Fibroblast of pulmonary artery (primary cell): ENCODE measurements around the gene RAPGEF6.

ENCODE experiments used
- DNase-seq: peaks from one replicate; pipeline ENCODE4 v3.0.0-alpha.2; 2010; ENCODE audit warnings: low read depth
- H3K4me3 ChIP-seq: replicated peaks from 2 replicates; pipeline ENCODE4 v1.5.1; 2011; ENCODE audit warnings: low read depth, mild to moderate bottlenecking, control low read depth, low read length, moderate library complexity
- CTCF ChIP-seq: IDR thresholded peaks from 2 replicates; pipeline ENCODE4 v1.5.1; 2011; ENCODE audit warnings: mild to moderate bottlenecking, control low read depth, low read length, inconsistent platforms; ENCODE audit errors: missing control alignments

The RAPGEF6 gene

GRCh38 chr5:131677115-131677514 is 42.1 kb upstream of the RAPGEF6 start:
- H3K4me3 ChIP-seq: no peak overlapping the region
- no peak for TF ChIP-seq CTCF
- DNase-seq: peak; percentile 8

GRCh38 chr5:131672776-131673175 is 37.7 kb upstream of the RAPGEF6 start:
- TF ChIP-seq CTCF: no peak
- DNase-seq: no peak
- H3K4me3 ChIP-seq: no peak overlapping the region

- no peak for TF ChIP-seq CTCF
- peak; percentile 96 for DNase-seq
- H3K4me3 ChIP-seq: no peak overlapping the region
Observed at GRCh38 chr5:131671994-131672655, 37.1 kb upstream of the RAPGEF6 start.

- H3K4me3 ChIP-seq: no peak overlapping the region
- DNase-seq: peak; percentile 6
- TF ChIP-seq CTCF: no peak
Observed at GRCh38 chr5:131671409-131671808, 36.4 kb upstream of the RAPGEF6 start.

GRCh38 chr5:131664929-131665328 is 29.9 kb upstream of the RAPGEF6 start:
- no peak overlapping the region for H3K4me3 ChIP-seq
- no peak for TF ChIP-seq CTCF
- DNase-seq: no peak

GRCh38 chr5:131661933-131662332 is 26.9 kb upstream of the RAPGEF6 start:
- peak; percentile 11 for DNase-seq
- H3K4me3 ChIP-seq: no peak overlapping the region
- no peak for TF ChIP-seq CTCF

GRCh38 chr5:131659841-131660240 is 24.8 kb upstream of the RAPGEF6 start:
- no peak overlapping the region for H3K4me3 ChIP-seq
- no peak for TF ChIP-seq CTCF
- no peak for DNase-seq
